CD4-positive, alpha-beta T cell (primary cell): ENCODE measurements around the gene ERCC5. TPM values are rescaled to one million over a fixed set of nuclear protein-coding genes. Genes with fewer than 3 reads are reported as not detected.

ENCODE experiments used
- ATAC-seq: fragments of 200-7000 bp; cut with Tn5 transposase; one replicate; pipeline ENCODE4 v1.10.0; 2022; ENCODE audit warnings: mild to moderate bottlenecking; ENCODE audit not compliant: poor library complexity
- CTCF ChIA-PET: fragments of 350-600 bp; sonication (Branson Sonifier 250); formaldehyde crosslinking; loops from one replicate; lab custom pipeline; 2021; ENCODE audit warnings: antibody characterized with exemption, inconsistent platforms; lab: Charles Lee
- POLR2A ChIA-PET: fragments of 350-600 bp; sonication (Branson Sonifier 250); formaldehyde crosslinking; loops from one replicate; lab custom pipeline; 2021; ENCODE audit warnings: antibody characterized with exemption, inconsistent platforms; lab: Charles Lee
- DNase-seq, 14 experiments: peaks; one replicate each; pipeline ENCODE4 v3.0.0-alpha.2; 2013 to 2020; ENCODE audit warnings: mixed read lengths in 2 of 14
- H3K27ac ChIP-seq, 2 donors: one replicate each; pipeline versions ENCODE4 v1.5.1 to v1.7.0; 2013; ENCODE audit warnings: low read length in 2 of 2, low read depth in 1 of 2, mild to moderate bottlenecking in 1 of 2
- H3K27me3 ChIP-seq, 2 experiments: 1 replicate in 1 of 2; 2 replicates in 1 of 2; pipeline versions ENCODE4 v1.6.1 to v1.7.0; 2013; ENCODE audit warnings: low read length in 2 of 2, control low read depth in 1 of 2, mild to moderate bottlenecking in 1 of 2, moderate library complexity in 1 of 2; ENCODE audit not compliant: insufficient read depth in 2 of 2, control insufficient read depth in 1 of 2
- H3K36me3 ChIP-seq: one replicate; pipeline ENCODE4 v1.6.1; 2013; ENCODE audit warnings: low read length, control low read depth; ENCODE audit not compliant: insufficient read depth
- H3K4me1 ChIP-seq: one replicate; pipeline ENCODE4 v1.6.1; 2013; ENCODE audit warnings: low read length, control low read depth; ENCODE audit not compliant: insufficient read depth
- H3K4me3 ChIP-seq: one replicate; pipeline ENCODE4 v1.5.1; 2013; ENCODE audit warnings: mild to moderate bottlenecking, low read length, moderate library complexity
- H3K9me3 ChIP-seq, 2 experiments: 1 replicate in 1 of 2; 2 replicates in 1 of 2; pipeline versions ENCODE4 v1.6.1 to v1.7.0; 2013; ENCODE audit warnings: low read length in 2 of 2, mild to moderate bottlenecking in 2 of 2, control low read depth in 1 of 2, moderate library complexity in 1 of 2; ENCODE audit not compliant: control insufficient read depth in 1 of 2, insufficient read depth in 1 of 2
- H3K27ac Mint-ChIP-seq: one replicate; pipeline ENCODE4 v1.8.0; 2020; ENCODE audit warnings: mixed read lengths
- H3K27me3 Mint-ChIP-seq: one replicate; pipeline ENCODE4 v1.8.0; 2021; ENCODE audit warnings: mixed read lengths
- H3K36me3 Mint-ChIP-seq: one replicate; pipeline ENCODE4 v1.8.0; 2021; ENCODE audit warnings: low read depth, mixed read lengths
- H3K4me1 Mint-ChIP-seq: one replicate; pipeline ENCODE4 v1.8.0; 2021; ENCODE audit warnings: low read depth, mixed read lengths
- H3K4me3 Mint-ChIP-seq: one replicate; pipeline ENCODE4 v1.8.0; 2020; ENCODE audit warnings: mild to moderate bottlenecking, mixed read lengths
- H3K9me3 Mint-ChIP-seq: one replicate; pipeline ENCODE4 v1.8.0; 2020; ENCODE audit warnings: mixed read lengths
- intact Hi-C, 2 experiments: fragments of 100-400 bp; cut with DNase I in 1 of 2; cut with micrococcal nuclease in 1 of 2; formaldehyde crosslinking; loops; one replicate each; pipeline versions ENCODE4 v1.15.1 to v1.9.0; 2023 to 2025; cut with DNase I, micrococcal nuclease
- polyA plus RNA-seq, 2 donors: library from polyadenylated mRNA; unstranded; fragments of 120-200 nt; gene quantifications; one replicate each; pipeline ENCODE4 v1.2.1, GENCODE V29; 2013
- total RNA-seq, 174 experiments: library from RNA in 2 of 174; stranded (reverse) in 2 of 174; gene quantifications; one replicate each; pipeline ENCODE4 v1.2.3 and lab custom pipeline; 2021 to 2026
- TF ChIP-seq, protein P1 (sequence below): fragments of 200-600 bp; IDR thresholded peaks from one replicate; pipeline ENCODE4 v1.8.0; 2022; ENCODE audit warnings: antibody characterized with exemption, mild to moderate bottlenecking

The ERCC5 gene
- total RNA-seq, result 100 to 1,000 TPM; 129 to 136 TPM
- polyA plus RNA-seq (2013, experiment 1 of 2), result 111 TPM
- polyA plus RNA-seq (2013, experiment 2 of 2), result 116 TPM
- total RNA-seq (lab: John Stamatoyannopoulos, UW), result 5.5 to 59.5 (median 32.3) reads per million in 172 experiments

DNA sequence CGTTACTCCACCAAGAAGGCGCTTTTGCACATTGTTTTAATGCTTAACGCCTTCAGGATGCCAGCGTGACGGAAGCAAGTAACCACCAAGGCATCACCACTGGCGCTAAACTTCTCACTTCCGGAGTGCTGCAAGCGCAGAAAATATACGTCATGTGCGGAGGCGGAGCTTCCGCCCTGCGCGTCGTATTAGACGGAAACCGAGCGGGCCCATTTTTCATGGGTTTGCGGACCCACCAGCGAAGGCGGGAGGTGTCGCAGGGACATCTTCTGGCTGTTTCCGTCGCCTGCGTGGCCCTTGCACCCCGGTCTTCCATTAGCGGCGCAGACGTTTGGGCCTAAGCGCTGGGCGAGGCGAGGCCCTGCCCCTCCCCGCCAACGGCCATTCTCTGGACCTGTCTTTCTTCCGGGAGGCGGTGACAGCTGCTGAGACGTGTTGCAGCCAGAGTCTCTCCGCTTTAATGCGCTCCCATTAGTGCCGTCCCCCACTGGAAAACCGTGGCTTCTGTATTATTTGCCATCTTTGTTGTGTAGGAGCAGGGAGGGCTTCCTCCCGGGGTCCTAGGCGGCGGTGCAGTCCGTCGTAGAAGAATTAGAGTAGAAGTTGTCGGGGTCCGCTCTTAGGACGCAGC lies at the start of gene ERCC5:
Gene ERCC5, plus strand, starts transcription at position 403 of the 631 bp plus-strand sequence. CDS start 235 bp downstream, outside the sequence.
- Histone ChIP-seq H3K4me1 (peaks cover 31% of the 10 kb centered on the region), H3K4me3 (peak within 1 kb of the TSS; percentile 98), H3K27me3 (no peaks in the 10 kb centered on the region), H3K27ac (peak within 1 kb of the TSS; percentile 97 to 99), H3K9me3 (no peaks in the 10 kb centered on the region), H3K36me3 (peaks cover 8% of the 10 kb centered on the region)
- ChIA-PET CTCF (interaction anchor here (0.8 to 4.7 kb wide), 6 partner anchors 25 to 254 kb away, joined by 3 to 18 read pairs (median 5); partner anchors contain the start of genes TEX30 and TPP2), POLR2A (interaction anchor here (0.6 to 6.9 kb wide), 28 partner anchors 10 to 451 kb away, joined by 3 to 575 read pairs (median 4); partner anchors contain the start of genes BIVM, POGLUT2, TEX30 and TPP2)
- intact Hi-C loops, result loop anchor here (1.0 to 5.0 kb wide), 10 partner anchors 45 to 453 kb away; partner anchors contain the start of genes TEX30 (in 2 of the 2) and TPP2 (in 2 of the 2)
- Mint-ChIP-seq H3K4me3 (peak within 1 kb of the TSS; percentile 100), H3K27me3 (no peaks in the 10 kb centered on the region), H3K27ac (peak within 1 kb of the TSS; percentile 100), H3K9me3 (no peaks in the 10 kb centered on the region), H3K36me3 (peaks cover 46% of the 10 kb centered on the region), H3K4me1 (peaks cover 52% of the 10 kb centered on the region)
- TF ChIP-seq, protein P1, sequence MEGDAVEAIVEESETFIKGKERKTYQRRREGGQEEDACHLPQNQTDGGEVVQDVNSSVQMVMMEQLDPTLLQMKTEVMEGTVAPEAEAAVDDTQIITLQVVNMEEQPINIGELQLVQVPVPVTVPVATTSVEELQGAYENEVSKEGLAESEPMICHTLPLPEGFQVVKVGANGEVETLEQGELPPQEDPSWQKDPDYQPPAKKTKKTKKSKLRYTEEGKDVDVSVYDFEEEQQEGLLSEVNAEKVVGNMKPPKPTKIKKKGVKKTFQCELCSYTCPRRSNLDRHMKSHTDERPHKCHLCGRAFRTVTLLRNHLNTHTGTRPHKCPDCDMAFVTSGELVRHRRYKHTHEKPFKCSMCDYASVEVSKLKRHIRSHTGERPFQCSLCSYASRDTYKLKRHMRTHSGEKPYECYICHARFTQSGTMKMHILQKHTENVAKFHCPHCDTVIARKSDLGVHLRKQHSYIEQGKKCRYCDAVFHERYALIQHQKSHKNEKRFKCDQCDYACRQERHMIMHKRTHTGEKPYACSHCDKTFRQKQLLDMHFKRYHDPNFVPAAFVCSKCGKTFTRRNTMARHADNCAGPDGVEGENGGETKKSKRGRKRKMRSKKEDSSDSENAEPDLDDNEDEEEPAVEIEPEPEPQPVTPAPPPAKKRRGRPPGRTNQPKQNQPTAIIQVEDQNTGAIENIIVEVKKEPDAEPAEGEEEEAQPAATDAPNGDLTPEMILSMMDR, result peak; percentile 12
- ATAC-seq (peak; percentile 69), DNase-seq (peak; percentile 91 to 98 (median 95))

DNA sequence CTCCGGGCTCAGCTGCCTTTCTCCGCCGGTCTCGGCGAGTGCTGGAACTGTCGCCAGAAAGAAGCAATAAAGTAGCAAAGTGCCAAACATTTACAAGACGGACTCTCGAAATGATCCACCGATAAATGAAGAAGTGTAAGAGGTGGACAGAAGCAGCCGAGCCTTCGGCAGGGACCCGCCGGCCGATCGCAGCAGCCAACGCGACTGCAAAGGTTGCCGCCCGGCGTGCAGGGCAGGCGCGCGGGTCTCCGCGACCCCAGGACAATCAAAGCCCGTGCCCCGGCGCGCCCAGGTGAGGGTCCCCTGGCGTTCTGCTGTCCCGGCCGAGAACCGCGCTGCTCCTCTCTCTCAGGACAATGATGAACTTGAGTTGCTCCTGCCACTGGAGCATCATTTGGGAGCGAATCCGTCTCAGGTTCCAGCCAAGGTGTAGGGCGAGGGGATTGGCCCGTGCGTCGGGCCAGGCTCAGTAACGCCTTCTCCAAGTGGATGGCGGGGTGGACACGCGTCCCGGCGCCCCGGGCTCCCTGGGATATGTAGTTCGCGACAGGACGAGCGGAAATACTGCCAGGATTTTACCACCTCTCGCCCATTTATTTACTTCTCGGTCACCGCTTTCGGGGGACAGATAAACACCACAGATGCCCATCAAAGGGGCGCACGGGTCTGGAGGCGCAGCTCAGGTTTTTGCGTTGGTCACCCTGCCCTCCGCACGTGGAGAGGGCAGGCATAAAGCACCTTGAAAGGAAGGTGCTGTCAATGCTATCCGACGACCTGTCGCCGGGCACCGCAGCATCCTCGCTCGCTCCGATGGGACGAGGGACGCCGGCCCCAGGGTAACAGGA lies 47.0 kb upstream of the ERCC5 start, which contains the start of the genes BIVM and POGLUT2:
Gene BIVM, plus strand, starts transcription at position 539 of the 845 bp plus-strand sequence. CDS start 8,149 bp downstream, outside the sequence.
Gene POGLUT2, minus strand, starts transcription at position 396 of the 845 bp plus-strand sequence. Its CDS starts 306 bp downstream, at position 90.
- Histone ChIP-seq H3K9me3 (no peaks in the 10 kb centered on the region), H3K27me3 (peaks cover 6 to 18% of the 10 kb centered on the region in 2 experiments), H3K36me3 (no peaks in the 10 kb centered on the region), H3K27ac (no peak within 1 kb of the TSS), H3K4me3 (peak within 1 kb of the TSS; percentile 77), H3K4me1 (peaks cover 31% of the 10 kb centered on the region)
- Mint-ChIP-seq H3K9me3 (no peaks in the 10 kb centered on the region), H3K27me3 (peaks cover 29% of the 10 kb centered on the region), H3K4me1 (peaks cover 29% of the 10 kb centered on the region), H3K27ac (peak within 1 kb of the TSS; percentile 63), H3K36me3 (no peaks in the 10 kb centered on the region), H3K4me3 (peak within 1 kb of the TSS; percentile 94)
- ChIA-PET CTCF (interaction anchor here (0.9 to 2.1 kb wide), 2 partner anchors 41 to 48 kb away, joined by 3 to 18 read pairs; partner anchors contain the start of gene ERCC5), POLR2A (interaction anchor here (2.1 to 3.7 kb wide), 4 partner anchors 25 to 207 kb away, joined by 10 to 35 read pairs (median 17); partner anchors contain the start of genes ERCC5, TEX30 and TPP2)
- TF ChIP-seq, protein P1, result no peak
- DNase-seq, result peak; percentile 22 to 84 (median 58)
- peak; percentile 83 for ATAC-seq
- intact Hi-C loops, result loop anchor here in 1 of 2 experiments (2.0 kb wide), 1 partner anchor 18 kb away; no protein-coding TSS in a partner anchor
